Nephron (organoid): ENCODE results near the gene ZNF618.

Source experiments
- H3K27ac Mint-ChIP-seq, 3 experiments: 2 replicates each; pipeline ENCODE4 v1.8.0; 2020; ENCODE audit warnings: mixed read lengths in 3 of 3, mild to moderate bottlenecking in 2 of 3, moderate library complexity in 1 of 3
- H3K27me3 Mint-ChIP-seq: 2 replicates; pipeline ENCODE4 v1.8.0; 2021; ENCODE audit warnings: low read depth, mild to moderate bottlenecking, moderate library complexity, mixed read lengths
- H3K36me3 Mint-ChIP-seq: 2 replicates; pipeline ENCODE4 v1.8.0; 2020; ENCODE audit warnings: low read depth, mixed read lengths
- H3K4me1 Mint-ChIP-seq: 2 replicates; pipeline ENCODE4 v1.8.0; 2020; ENCODE audit warnings: mixed read lengths
- H3K4me3 Mint-ChIP-seq, 3 experiments: 2 replicates each; pipeline ENCODE4 v1.8.0; 2020; ENCODE audit warnings: mild to moderate bottlenecking in 3 of 3, mixed read lengths in 3 of 3, moderate library complexity in 2 of 3
- H3K9me3 Mint-ChIP-seq: 2 replicates; pipeline ENCODE4 v1.8.0; 2020; ENCODE audit warnings: mixed read lengths
- CTCF ChIP-seq, 3 experiments: fragments of 200-600 bp; sonication (generic); IDR thresholded peaks; one replicate each; pipeline ENCODE4 v1.5.0; 2021; ENCODE audit warnings: antibody characterized with exemption in 3 of 3; ENCODE audit not compliant: unreplicated experiment in 3 of 3

The ZNF618 gene

GRCh38 chr9:114048533-114049415, 172.7 kb downstream of the ZNF618 start:
- Mint-ChIP-seq H3K36me3 (peaks cover 92% of the 10 kb centered on the region), H3K9me3 (peaks cover 18% of the 10 kb centered on the region), H3K4me1 (no peaks in the 10 kb centered on the region), H3K27ac (no peak overlapping the region), H3K27me3 (no peaks in the 10 kb centered on the region), H3K4me3 (no peak overlapping the region)
- no peak for TF ChIP-seq CTCF (IDR thresholded peaks at IDR 0.05; ENCODE audit: unreplicated experiment in 3 of 3)

DNA sequence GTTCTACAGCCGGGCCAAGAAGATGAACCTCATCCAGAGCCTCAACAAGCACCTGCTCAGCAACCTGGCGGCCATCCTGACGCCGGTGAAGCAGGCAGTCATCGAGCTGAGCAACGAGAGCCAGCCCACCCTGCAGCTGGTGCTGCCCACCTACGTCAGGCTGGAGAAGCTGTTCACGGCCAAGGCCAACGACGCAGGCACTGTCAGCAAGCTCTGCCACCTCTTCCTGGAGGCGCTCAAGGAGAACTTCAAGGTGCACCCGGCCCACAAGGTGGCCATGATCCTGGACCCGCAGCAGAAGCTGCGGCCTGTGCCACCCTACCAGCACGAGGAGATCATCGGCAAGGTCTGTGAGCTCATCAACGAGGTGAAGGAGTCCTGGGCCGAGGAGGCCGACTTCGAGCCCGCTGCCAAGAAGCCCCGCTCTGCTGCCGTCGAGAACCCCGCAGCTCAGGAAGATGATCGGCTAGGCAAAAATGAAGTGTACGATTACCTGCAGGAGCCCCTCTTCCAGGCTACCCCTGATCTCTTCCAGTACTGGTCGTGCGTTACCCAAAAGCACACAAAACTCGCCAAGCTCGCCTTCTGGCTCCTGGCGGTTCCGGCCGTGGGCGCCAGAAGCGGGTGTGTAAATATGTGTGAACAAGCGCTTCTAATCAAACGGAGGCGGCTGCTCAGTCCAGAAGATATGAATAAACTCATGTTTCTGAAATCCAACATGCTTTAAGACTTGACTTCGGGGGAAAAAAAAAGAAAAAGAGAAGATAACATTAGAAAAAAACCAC, 173.5 kb downstream of the ZNF618 start:
- Mint-ChIP-seq H3K4me3 (no peak overlapping the region), H3K27me3 (no peaks in the 10 kb centered on the region), H3K9me3 (peaks cover 9% of the 10 kb centered on the region), H3K27ac (no peak overlapping the region), H3K4me1 (no peaks in the 10 kb centered on the region), H3K36me3 (peaks cover 91% of the 10 kb centered on the region)
- no peak for TF ChIP-seq CTCF (IDR thresholded peaks at IDR 0.05; ENCODE audit: unreplicated experiment in 3 of 3)

DNA sequence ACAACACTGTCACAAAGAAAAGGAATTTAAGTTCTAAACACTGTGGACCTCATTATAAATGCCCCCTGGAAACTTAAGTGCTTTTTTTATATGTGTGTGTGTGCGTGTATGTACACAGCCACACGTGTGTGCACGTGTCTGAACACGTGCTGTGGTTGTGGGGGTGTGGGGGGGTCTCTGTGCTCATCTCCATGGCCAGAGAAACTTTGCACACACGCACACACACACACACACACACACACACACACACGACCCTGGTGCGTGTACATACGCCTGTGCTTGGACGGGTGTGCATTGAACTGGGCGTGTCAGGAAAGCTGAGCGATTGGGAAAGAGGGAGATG, 174.1 kb downstream of the ZNF618 start:
- Mint-ChIP-seq H3K4me3 (no peak overlapping the region), H3K36me3 (peaks cover 86% of the 10 kb centered on the region), H3K4me1 (no peaks in the 10 kb centered on the region), H3K27ac (no peak overlapping the region), H3K9me3 (peaks cover 7% of the 10 kb centered on the region), H3K27me3 (no peaks in the 10 kb centered on the region)
- TF ChIP-seq CTCF (IDR thresholded peaks at IDR 0.05; ENCODE audit: unreplicated experiment in 3 of 3), result no peak

DNA sequence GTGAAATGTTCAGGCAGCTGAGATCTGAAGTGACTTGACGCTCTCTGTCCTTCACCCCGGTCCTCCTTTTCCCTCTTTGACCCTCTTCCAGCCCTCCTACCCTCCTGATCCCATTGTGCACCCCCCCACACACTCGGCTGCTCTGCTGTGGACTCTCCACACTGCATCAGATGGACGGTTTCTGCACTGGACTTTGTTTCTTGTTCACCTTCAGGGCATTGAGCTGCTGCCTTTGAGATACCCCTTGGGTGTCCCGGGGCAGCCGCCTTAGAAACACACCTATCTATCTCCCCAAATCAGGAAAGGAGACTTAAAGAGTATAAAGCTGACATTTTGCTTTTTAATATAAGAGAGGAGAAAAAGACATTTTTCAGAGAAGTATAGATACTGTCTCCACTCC, 174.5 kb downstream of the ZNF618 start:
- Mint-ChIP-seq H3K36me3 (peaks cover 85% of the 10 kb centered on the region), H3K27me3 (no peaks in the 10 kb centered on the region), H3K4me1 (no peaks in the 10 kb centered on the region), H3K9me3 (peaks cover 3% of the 10 kb centered on the region), H3K4me3 (no peak overlapping the region), H3K27ac (no peak overlapping the region)
- no peak for TF ChIP-seq CTCF (IDR thresholded peaks at IDR 0.05; ENCODE audit: unreplicated experiment in 3 of 3)

DNA sequence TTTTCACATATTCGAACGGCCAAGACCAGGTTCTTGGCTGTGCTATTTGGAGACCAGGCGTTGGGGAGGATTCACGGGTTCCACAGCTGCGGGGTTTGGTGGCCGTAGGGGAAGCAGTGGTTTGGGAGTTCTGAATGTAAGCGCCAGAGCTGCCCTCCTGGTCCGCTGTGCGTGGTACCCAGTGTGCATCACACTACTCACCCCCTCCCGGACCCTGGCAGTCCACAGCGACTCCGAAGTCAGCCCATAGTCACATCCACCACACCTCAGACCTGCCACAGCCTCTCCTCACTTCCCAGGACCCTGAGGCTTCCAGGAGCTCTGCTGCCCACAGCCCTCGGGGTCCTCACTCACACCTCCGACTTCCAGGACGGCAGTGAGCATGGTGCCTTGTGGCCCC, 175.2 kb downstream of the ZNF618 start:
- TF ChIP-seq CTCF (IDR thresholded peaks at IDR 0.05; ENCODE audit: unreplicated experiment in 3 of 3), result no peak
- H3K4me1 Mint-ChIP-seq, result no peaks in the 10 kb centered on the region
- H3K27me3 Mint-ChIP-seq, result no peaks in the 10 kb centered on the region
- peaks cover 85% of the 10 kb centered on the region for H3K36me3 Mint-ChIP-seq
- no peak overlapping the region for H3K27ac Mint-ChIP-seq
- no peak overlapping the region for H3K4me3 Mint-ChIP-seq
- H3K9me3 Mint-ChIP-seq, result no peaks in the 10 kb centered on the region
